Peyer's patch (tissue), 4 donors: ENCODE measurements around the gene ENAH. TPM values are rescaled to one million over a fixed set of nuclear protein-coding genes. Genes with fewer than 3 reads are reported as not detected.

Experiments used
- DNase-seq, 3 donors: peaks; one replicate each; pipeline ENCODE4 v3.0.0-alpha.2; 2017 to 2019
- H3K27ac ChIP-seq, 4 donors: fragments of 200-600 bp; sonication (generic); one replicate each; pipeline ENCODE4 v1.5.1; 2016 to 2019
- H3K27me3 ChIP-seq, 2 donors: fragments of 200-600 bp; sonication (generic); one replicate each; pipeline ENCODE4 v1.5.1; 2019
- H3K36me3 ChIP-seq, 3 donors: fragments of 200-600 bp; sonication (generic); one replicate each; pipeline ENCODE4 v1.5.1; 2016 to 2019
- H3K4me1 ChIP-seq, 4 donors: fragments of 200-600 bp; sonication (generic); one replicate each; pipeline ENCODE4 v1.5.1; 2016 to 2019
- H3K4me3 ChIP-seq, 4 donors: fragments of 200-600 bp; sonication (generic); 1 replicate in 3 of 4; 2 replicates in 1 of 4; pipeline ENCODE4 v1.5.1; 2016 to 2019; ENCODE audit warnings: mild to moderate bottlenecking in 1 of 4
- H3K9me3 ChIP-seq, 4 donors: fragments of 200-600 bp; sonication (generic); one replicate each; pipeline ENCODE4 v1.5.1; 2016 to 2019; ENCODE audit warnings: mild to moderate bottlenecking in 1 of 4
- CTCF ChIP-seq, 6 experiments: fragments of 450-650 bp in 4 of 6; fragments of 200-600 bp in 2 of 6; sonication (generic) in 1 of 6; IDR thresholded peaks; one replicate each; pipeline ENCODE4 v1.5.1; 2017 to 2019; ENCODE audit warnings: antibody characterized with exemption in 6 of 6, mild to moderate bottlenecking in 3 of 6, moderate library complexity in 1 of 6
- POLR2A ChIP-seq, 2 donors: fragments of 450-650 bp; IDR thresholded peaks; one replicate each; pipeline ENCODE4 v1.5.1; 2017; ENCODE audit warnings: antibody characterized with exemption in 2 of 2, mild to moderate bottlenecking in 2 of 2, moderate library complexity in 2 of 2
- total RNA-seq, 4 donors: library from RNA; depleted of rRNA; stranded (reverse); fragments of >200 nt; gene quantifications; one replicate each; pipeline ENCODE4 v1.1.0, GENCODE V29; 2016

ENAH gene
- total RNA-seq, 4 donors from 2014 or later: 7.6 to 51.2 (median 16.5) TPM

- H3K27me3 ChIP-seq: no peaks in the 10 kb centered on the region
- H3K4me1 ChIP-seq: no peaks in the 10 kb centered on the region
- no peaks in the 10 kb centered on the region for H3K9me3 ChIP-seq
- no peak for DNase-seq
- H3K27ac ChIP-seq: no peak overlapping the region
- TF ChIP-seq CTCF (IDR thresholded peaks at IDR 0.05): no peak
- TF ChIP-seq POLR2A (IDR thresholded peaks at IDR 0.05): no peak
- no peaks in the 10 kb centered on the region for H3K36me3 ChIP-seq
- no peak overlapping the region for H3K4me3 ChIP-seq
Measured at GRCh38 chr1:225595974-225596551, 56.9 kb downstream of the ENAH start.

DNA sequence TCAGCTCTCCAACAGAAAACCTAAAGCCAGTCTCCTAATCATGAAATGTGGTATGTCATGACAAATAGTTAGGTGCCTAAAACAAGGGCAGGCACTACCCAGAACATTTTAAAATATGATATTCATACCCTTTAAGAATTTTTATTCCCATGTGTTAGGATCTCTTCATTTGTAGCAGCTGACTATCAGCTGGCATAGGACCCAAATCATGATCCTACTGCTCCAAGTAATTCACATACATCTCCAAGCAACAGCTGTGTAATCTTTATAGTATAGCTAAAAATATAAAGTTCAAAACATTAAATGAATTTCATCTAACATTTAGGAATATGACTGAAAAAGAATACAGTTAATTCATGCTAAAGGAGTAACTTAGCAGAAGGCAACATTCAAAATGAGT lies 57.5 kb downstream of the ENAH start:
- H3K27ac ChIP-seq: no peak overlapping the region
- no peak for DNase-seq
- no peak for TF ChIP-seq CTCF (IDR thresholded peaks at IDR 0.05)
- no peak for TF ChIP-seq POLR2A (IDR thresholded peaks at IDR 0.05)
- H3K4me1 ChIP-seq: no peaks in the 10 kb centered on the region
- no peaks in the 10 kb centered on the region for H3K36me3 ChIP-seq
- H3K27me3 ChIP-seq: no peaks in the 10 kb centered on the region
- H3K9me3 ChIP-seq: no peaks in the 10 kb centered on the region
- no peak overlapping the region for H3K4me3 ChIP-seq

DNA sequence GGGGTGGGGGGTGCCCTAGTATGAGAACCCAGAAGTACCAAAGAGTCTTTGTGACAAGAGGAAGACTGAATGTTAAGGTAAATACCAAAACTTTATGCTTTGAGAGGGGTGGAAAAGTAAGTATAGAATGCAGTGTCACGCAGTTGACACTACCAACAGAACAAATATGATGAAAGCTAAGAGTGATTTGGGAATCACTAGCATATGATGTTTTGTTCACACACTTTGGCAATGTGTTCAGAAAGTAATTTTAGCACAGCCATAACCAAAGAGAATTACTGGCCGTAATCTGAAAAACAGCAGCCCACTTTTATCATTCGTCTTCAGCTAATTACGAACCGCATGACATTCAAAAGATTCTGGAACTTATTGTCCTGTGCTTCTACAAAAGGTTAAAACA lies 59.5 kb downstream of the ENAH start:
- no peaks in the 10 kb centered on the region for H3K36me3 ChIP-seq
- H3K27ac ChIP-seq: no peak overlapping the region
- H3K27me3 ChIP-seq: no peaks in the 10 kb centered on the region
- H3K9me3 ChIP-seq: no peaks in the 10 kb centered on the region
- no peak for DNase-seq
- H3K4me3 ChIP-seq: no peak overlapping the region
- TF ChIP-seq POLR2A (IDR thresholded peaks at IDR 0.05): no peak
- TF ChIP-seq CTCF (IDR thresholded peaks at IDR 0.05): no peak
- H3K4me1 ChIP-seq: no peaks in the 10 kb centered on the region

GRCh38 chr1:225592362-225593025 lies 60.4 kb downstream of the ENAH start:
- H3K9me3 ChIP-seq: no peaks in the 10 kb centered on the region
- no peaks in the 10 kb centered on the region for H3K36me3 ChIP-seq
- H3K4me1 ChIP-seq: no peaks in the 10 kb centered on the region
- TF ChIP-seq POLR2A (IDR thresholded peaks at IDR 0.05) (no peak), CTCF (IDR thresholded peaks at IDR 0.05) (no peak)
- DNase-seq: no peak
- H3K27me3 ChIP-seq: no peaks in the 10 kb centered on the region
- H3K27ac ChIP-seq: no peak overlapping the region
- no peak overlapping the region for H3K4me3 ChIP-seq

- DNase-seq: no peak
- TF ChIP-seq CTCF (IDR thresholded peaks at IDR 0.05): no peak
- no peak for TF ChIP-seq POLR2A (IDR thresholded peaks at IDR 0.05)
Measured at GRCh38 chr1:225587310-225587709, 65.6 kb downstream of the ENAH start.

More at GRCh38 chr1:225587310-225587709, 65.6 kb downstream of the ENAH start:
- H3K36me3 ChIP-seq: no peaks in the 10 kb centered on the region
- no peak overlapping the region for H3K4me3 ChIP-seq
- H3K4me1 ChIP-seq: no peaks in the 10 kb centered on the region
- no peaks in the 10 kb centered on the region for H3K27me3 ChIP-seq
- no peak overlapping the region for H3K27ac ChIP-seq
- H3K9me3 ChIP-seq: no peaks in the 10 kb centered on the region
